ENCODE measurements around the gene TECPR1. TPM values are rescaled to one million over a fixed set of nuclear protein-coding genes. Genes with fewer than 3 reads are reported as not detected.

The TECPR1 gene
- polyA plus RNA-seq, 3 donors from 2014 or later, result 5.2 to 12.3 (median 6.7) TPM

DNA sequence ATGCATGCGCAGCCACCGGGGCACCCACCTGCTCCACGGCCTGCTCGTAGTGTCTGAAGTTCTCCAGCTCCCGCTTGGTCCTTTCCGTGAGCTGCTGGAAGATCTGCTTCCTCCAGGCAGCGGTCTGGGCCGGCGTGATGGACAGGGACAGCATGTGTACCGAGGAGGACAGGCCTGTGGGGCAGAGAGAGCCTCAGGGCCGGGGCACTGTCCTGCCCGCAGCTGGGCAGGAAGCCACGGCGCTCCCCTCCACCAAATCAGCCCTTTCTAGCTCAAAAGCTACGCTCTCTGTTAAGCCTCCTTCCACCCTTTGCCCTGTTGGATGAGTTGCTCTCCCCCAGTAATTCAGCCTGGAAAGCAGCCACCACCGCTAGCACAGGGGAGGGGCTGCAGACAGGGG, 19.2 kb downstream of the TECPR1 start:
- peaks cover 0 to 2% (median 0%) of the 10 kb centered on the region in 3 donors for H3K27me3 Mint-ChIP-seq (ENCODE audit: low read depth in 3 of 3)
- peaks cover 3 to 4% (median 4%) of the 10 kb centered on the region in 3 donors for H3K36me3 Mint-ChIP-seq
- no peak overlapping the region for H3K4me3 Mint-ChIP-seq
- H3K4me1 Mint-ChIP-seq, result no peaks in the 10 kb centered on the region
- H3K9me3 Mint-ChIP-seq, result no peaks in the 10 kb centered on the region
- no peak for DNase-seq
- no peak overlapping the region for H3K27ac Mint-ChIP-seq

DNA sequence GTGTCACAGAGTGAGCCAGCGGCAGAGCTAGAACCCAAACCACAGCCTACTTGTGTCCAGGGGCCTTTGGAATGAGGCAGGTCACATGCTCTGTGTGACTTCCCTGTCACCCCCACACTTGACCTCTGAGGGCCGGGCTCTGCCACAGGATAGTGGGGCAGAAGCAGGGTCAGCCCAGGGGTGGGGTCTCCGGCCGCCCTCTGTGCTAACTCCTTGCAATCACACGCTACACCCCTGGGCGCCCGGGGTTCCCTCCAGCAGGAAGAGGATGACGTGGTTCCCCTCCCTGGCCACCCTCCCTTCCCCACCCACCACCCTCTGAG, 19.8 kb downstream of the TECPR1 start:
- DNase-seq, result no peak
- Mint-ChIP-seq H3K27ac (no peak overlapping the region), H3K36me3 (peaks cover 4% of the 10 kb centered on the region in 3 donors), H3K9me3 (no peaks in the 10 kb centered on the region), H3K4me1 (no peaks in the 10 kb centered on the region), H3K27me3 (ENCODE audit: low read depth in 3 of 3) (peaks cover 0 to 2% (median 0%) of the 10 kb centered on the region in 3 donors), H3K4me3 (no peak overlapping the region)

DNA sequence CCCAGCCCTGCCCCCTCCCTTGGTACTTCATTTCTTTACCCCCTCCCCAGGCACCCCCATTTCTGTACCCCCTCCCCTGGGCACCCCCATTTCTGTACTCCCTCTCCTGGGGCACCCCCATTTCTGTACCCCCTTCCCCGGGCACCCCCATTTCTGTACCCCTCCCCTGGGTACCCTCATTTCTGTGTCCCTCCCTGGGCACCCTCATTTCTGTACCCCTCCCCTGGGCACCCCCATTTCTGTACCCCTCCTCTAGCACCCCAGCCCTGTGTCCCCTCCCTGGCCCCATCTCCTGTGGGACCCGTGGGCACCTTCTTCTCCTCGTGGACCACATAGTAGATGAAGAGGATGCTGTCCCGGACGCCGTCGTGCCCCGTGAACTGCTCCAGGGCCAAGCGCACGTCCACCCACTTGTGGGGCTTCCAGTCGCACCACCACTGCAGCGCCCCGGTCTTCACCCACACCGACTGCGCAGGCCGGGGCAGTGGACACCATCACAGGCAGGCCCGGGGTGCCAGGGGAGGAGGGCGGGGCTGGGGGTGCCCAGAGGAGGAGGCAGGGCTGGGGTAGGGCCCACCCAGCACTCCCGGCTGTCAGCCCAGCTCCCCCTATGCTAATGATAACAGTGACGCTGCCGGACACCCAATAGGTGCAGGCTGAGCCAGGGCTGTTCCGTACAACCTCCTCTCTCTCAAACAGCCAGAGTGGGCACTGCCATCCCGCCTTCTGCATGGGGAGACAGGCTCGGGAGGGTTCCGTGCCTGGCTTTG, 20.4 kb downstream of the TECPR1 start:
- H3K27ac Mint-ChIP-seq, result no peak overlapping the region
- H3K36me3 Mint-ChIP-seq, result peaks cover 4% of the 10 kb centered on the region in 3 donors
- no peaks in the 10 kb centered on the region for H3K9me3 Mint-ChIP-seq
- H3K4me3 Mint-ChIP-seq, result no peak overlapping the region
- H3K27me3 Mint-ChIP-seq (ENCODE audit: low read depth in 3 of 3), result peaks cover 0 to under 1% (median 0%) of the 10 kb centered on the region in 3 donors
- no peaks in the 10 kb centered on the region for H3K4me1 Mint-ChIP-seq
- no peak for DNase-seq

DNA sequence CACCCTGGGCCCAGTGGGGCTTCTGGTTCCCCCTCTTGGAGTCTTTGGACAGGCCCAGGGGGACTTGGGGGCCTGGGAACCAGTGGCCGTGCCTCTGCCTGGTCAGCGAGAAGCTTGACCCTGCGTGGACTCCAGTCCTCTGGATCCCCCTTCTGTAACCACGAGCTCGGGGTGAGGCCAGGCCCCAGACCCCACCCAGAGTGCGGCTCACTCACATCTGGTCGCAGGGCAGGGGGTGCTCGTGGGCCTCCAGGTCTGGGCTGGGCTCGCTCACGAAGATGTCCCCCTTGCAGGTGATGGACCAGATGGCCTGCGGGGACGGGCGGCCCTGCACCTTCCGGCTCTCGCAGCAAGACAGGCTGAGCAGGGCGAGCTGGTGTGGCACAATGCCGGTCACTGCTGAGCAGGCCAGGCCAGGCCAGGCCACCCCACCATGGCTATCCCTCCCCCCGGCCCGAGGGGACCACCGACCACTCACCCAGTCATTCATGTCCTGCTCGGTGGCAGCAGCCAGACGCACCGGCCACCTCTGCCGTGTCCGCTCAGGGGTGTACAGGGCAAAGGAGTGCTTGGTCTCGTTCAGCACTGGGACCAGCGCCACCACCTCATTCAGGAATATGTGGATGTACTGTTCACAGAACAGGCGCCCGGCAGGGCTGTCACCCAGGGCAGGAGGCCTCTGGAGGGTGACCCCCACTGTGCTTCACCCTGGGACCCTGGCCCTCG, 21.1 kb downstream of the TECPR1 start:
- Mint-ChIP-seq H3K27ac (no peak overlapping the region), H3K36me3 (peaks cover 4 to 10% (median 8%) of the 10 kb centered on the region in 3 donors), H3K27me3 (ENCODE audit: low read depth in 3 of 3) (peaks cover 0 to 3% (median 0%) of the 10 kb centered on the region in 3 donors), H3K9me3 (no peaks in the 10 kb centered on the region), H3K4me1 (no peaks in the 10 kb centered on the region), H3K4me3 (no peak overlapping the region)
- no peak for DNase-seq

DNA sequence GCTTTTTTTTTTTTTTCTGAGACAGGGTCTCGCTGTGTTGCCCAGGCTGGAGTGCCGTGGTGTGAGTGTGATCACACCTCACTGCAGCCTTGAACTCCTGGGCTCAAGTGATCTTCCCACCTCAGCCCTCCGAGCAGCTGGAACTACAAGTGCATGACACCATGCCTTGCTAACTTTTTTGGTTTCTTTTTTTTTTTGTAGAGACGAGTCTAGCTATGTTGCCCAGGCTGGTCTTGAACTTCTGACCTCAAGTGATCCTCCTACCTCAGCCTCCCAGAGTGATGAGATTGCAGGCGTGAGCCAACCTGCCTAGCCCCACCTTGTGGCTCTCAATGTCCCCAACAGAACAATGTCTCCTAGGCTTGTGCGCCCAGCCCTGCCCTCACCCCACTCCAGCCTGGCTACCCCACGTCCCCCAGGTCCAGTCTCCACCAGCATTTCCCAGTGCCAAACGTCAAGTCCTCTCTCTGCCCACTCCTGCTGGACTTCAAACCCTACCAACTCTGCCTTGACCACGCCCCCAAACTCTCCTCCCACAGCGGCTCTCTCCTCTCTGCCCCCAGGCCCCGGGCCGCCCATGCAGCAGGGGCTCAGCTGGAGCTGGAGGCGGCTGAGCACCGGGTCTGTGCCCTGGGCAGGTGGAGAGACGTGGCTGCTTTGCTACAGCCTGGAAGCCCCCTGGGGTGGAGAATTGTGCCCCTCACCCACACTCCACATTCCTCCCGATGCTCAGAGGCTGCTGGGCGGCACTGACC, 21.9 kb downstream of the TECPR1 start:
- no peaks in the 10 kb centered on the region for H3K9me3 Mint-ChIP-seq
- DNase-seq, result no peak
- H3K27me3 Mint-ChIP-seq (ENCODE audit: low read depth in 3 of 3), result peaks cover 0 to 3% (median 0%) of the 10 kb centered on the region in 3 donors
- H3K36me3 Mint-ChIP-seq, result peaks cover 4 to 11% (median 8%) of the 10 kb centered on the region in 3 donors
- no peaks in the 10 kb centered on the region for H3K4me1 Mint-ChIP-seq
- no peak overlapping the region for H3K4me3 Mint-ChIP-seq
- H3K27ac Mint-ChIP-seq, result no peak overlapping the region

DNA sequence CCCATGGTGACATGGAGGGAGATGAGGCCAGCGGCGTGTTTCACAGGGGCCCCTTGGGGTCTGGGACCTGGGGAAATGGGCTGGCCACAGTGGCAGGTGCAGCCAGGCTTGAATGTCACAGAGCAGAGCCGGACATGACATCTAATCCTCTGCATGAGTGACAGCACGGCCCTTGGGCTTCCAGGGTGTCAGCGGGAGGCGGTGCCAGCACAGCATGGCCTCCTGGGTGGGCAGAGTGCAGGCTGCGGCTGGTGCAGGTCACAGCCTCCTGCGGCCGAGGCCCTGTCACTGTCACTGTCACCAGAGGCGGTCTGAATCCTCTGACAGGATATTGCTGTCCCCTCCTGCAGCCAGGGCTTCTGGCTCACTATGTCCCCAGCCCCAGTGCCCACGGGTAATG, 22.6 kb downstream of the TECPR1 start:
- no peaks in the 10 kb centered on the region for H3K4me1 Mint-ChIP-seq
- peaks cover 0 to 11% (median 4%) of the 10 kb centered on the region in 3 donors for H3K36me3 Mint-ChIP-seq
- no peaks in the 10 kb centered on the region for H3K9me3 Mint-ChIP-seq
- DNase-seq, result no peak
- H3K27me3 Mint-ChIP-seq (ENCODE audit: low read depth in 3 of 3), result peaks cover 0 to 3% (median 0%) of the 10 kb centered on the region in 3 donors
- no peak overlapping the region for H3K27ac Mint-ChIP-seq
- no peak overlapping the region for H3K4me3 Mint-ChIP-seq

DNA sequence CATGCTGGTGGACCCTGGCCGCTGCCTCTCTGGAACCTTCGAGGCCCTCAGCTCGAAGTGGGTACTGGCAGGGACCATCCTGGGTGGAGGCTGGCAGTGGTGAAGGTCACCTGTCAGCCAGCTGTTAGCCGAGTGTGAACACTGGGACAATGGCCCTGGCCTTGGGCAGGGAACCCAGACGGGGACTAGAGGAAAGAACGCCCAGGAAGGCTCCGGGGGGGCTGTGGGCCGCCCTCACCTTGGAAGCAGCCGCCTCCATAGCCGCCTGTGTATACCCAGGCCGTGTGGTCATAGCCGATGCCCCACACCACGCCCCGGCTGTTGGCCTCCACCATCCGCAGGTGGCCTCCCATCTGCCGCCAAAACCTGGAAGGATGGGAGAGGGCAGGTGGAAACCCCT, 23.2 kb downstream of the TECPR1 start:
- DNase-seq, result no peak
- peaks cover 0 to 11% (median 4%) of the 10 kb centered on the region in 3 donors for H3K36me3 Mint-ChIP-seq
- H3K4me3 Mint-ChIP-seq, result no peak overlapping the region
- no peak overlapping the region for H3K27ac Mint-ChIP-seq
- H3K4me1 Mint-ChIP-seq, result no peaks in the 10 kb centered on the region
- no peaks in the 10 kb centered on the region for H3K9me3 Mint-ChIP-seq
- H3K27me3 Mint-ChIP-seq (ENCODE audit: low read depth in 3 of 3), result peaks cover 0 to 3% (median 0%) of the 10 kb centered on the region in 3 donors

DNA sequence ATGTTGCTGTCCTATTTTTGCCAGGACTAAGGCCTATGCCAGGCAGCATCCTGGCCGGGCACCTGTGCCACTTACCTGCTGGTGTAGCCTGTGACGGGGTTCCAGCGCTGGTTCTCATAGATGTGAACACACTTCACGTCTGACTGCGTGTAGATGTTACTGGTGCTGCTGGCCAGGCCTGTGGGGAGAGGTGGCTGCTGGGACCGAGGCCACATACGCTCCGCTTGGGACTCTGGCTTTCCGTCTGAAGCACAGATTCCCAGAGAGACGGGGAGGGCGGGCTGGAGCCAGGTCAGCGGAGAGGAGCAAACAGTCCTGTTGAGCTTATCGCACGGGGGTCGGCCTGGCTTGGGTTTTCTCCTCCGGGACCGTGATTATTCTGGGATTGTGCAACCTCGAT, 24.1 kb downstream of the TECPR1 start:
- H3K9me3 Mint-ChIP-seq, result no peaks in the 10 kb centered on the region
- H3K4me1 Mint-ChIP-seq, result no peaks in the 10 kb centered on the region
- peaks cover 0 to 11% (median 4%) of the 10 kb centered on the region in 3 donors for H3K36me3 Mint-ChIP-seq
- H3K4me3 Mint-ChIP-seq, result no peak overlapping the region
- DNase-seq, result no peak
- H3K27ac Mint-ChIP-seq, result peak overlapping the region in 1 of 6 donors; percentile 53
- H3K27me3 Mint-ChIP-seq (ENCODE audit: low read depth in 3 of 3), result peaks cover 0 to 3% (median 0%) of the 10 kb centered on the region in 3 donors

DNA sequence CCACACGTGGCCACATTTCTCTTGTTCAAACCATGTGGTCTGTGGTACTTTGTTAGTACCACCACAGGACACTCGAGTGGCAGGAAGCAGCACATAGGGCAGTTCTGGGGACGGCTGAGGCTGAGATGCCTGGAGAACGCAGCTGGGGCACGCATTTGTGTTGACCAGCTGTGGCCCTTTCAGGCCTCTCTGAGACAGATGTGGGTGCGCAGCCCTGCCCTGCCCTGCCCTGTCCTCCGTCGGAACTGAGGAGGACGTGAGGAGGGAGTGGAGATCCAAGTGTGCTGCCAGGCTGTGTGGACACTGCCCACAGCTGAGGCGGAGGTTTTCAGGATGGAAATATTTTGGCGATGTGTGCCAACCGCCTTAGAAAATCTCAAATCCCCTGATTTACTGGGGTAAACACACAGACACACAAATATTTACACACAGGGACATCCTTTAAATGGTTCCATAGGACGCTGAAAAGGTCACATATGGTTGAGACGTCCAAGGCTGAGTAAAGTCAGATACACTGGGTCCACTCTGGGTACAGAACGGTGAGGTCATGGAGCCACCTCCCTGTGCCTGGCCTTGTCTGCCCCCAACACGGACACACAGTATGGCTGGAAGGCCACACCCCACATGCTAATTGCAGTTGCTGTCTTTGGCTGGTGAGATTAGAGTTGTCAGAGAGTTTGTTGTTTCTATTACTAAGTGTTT, 26.0 kb downstream of the TECPR1 start:
- no peaks in the 10 kb centered on the region for H3K9me3 Mint-ChIP-seq
- H3K36me3 Mint-ChIP-seq, result peaks cover 0 to 11% (median 4%) of the 10 kb centered on the region in 3 donors
- no peak overlapping the region for H3K4me3 Mint-ChIP-seq
- no peak for DNase-seq
- H3K27me3 Mint-ChIP-seq (ENCODE audit: low read depth in 3 of 3), result peaks cover 0 to 3% (median 0%) of the 10 kb centered on the region in 3 donors
- no peak overlapping the region for H3K27ac Mint-ChIP-seq
- no peaks in the 10 kb centered on the region for H3K4me1 Mint-ChIP-seq

DNA sequence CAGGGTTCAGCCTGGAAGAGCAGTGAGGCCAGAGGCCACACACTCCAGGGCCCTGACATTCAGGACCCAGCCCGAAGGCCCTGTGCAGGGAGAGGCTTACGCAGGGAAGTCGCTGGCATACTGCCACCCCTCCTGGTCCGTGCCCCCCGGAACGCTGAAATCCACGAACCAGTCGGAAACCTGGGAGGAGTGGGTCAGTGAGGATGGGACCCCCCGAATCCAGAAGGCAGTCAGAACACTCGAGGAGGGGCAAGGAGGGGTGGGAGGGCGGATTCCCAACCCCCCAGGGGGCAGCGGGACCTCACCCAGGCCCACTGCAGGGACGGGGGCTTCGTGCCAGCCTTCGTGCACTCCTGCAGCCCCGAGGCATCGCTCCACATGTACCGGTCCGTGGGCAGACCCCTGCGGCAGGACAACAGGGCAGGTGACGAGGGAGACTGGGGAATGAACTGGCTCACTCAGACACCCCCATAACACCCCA, 27.3 kb downstream of the TECPR1 start:
- no peaks in the 10 kb centered on the region for H3K9me3 Mint-ChIP-seq
- no peak overlapping the region for H3K27ac Mint-ChIP-seq
- H3K4me3 Mint-ChIP-seq, result no peak overlapping the region
- peaks cover 0 to 3% (median 0%) of the 10 kb centered on the region in 3 donors for H3K27me3 Mint-ChIP-seq (ENCODE audit: low read depth in 3 of 3)
- DNase-seq, result no peak
- no peaks in the 10 kb centered on the region for H3K4me1 Mint-ChIP-seq
- H3K36me3 Mint-ChIP-seq, result peaks cover 0 to 11% (median 4%) of the 10 kb centered on the region in 3 donors

DNA sequence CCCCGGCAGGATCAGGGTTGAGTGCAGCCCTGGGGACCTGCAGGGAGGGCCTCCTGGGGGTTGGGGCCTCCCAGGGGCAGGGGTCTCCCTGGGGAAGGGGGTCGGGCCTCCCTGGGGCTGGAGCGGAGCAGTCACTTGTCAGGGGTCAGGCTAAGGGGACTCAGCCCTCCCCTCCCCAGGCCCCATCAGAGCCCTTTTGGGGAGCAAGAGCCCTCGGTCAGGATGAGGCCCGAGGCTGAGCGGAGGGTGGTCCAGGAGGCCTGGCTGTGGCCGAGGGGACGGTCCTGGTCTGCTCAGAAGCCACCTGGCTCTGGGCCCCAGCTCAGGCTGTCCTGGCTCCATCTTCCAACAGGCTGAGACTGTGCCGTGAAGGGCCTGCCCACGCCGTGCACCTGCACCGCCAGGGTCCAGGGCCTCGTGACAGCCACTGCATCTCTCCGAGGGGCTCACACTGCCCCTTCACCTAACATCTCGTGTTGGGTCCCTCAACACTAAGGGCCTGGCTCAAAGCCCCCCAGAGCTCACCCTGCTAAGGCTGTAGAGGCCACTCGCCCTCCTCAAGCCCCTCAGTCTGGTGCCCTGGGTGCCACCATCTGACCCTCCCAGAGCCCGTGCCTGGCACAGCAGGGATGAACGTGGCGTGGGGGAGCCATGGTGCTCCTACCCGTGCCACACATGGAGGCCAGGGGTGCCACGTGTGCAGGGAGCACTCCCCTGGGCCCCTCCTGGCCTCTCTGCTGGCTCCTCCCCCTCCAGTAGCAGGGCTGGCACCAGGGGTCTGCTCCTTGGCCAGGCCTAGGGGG, 27.9 kb downstream of the TECPR1 start:
- Mint-ChIP-seq H3K4me3 (no peak overlapping the region), H3K27ac (no peak overlapping the region), H3K4me1 (no peaks in the 10 kb centered on the region), H3K36me3 (peaks cover 0 to 15% (median 6%) of the 10 kb centered on the region in 3 donors), H3K9me3 (no peaks in the 10 kb centered on the region), H3K27me3 (ENCODE audit: low read depth in 3 of 3) (peaks cover 0 to 3% (median 0%) of the 10 kb centered on the region in 3 donors)
- no peak for DNase-seq

DNA sequence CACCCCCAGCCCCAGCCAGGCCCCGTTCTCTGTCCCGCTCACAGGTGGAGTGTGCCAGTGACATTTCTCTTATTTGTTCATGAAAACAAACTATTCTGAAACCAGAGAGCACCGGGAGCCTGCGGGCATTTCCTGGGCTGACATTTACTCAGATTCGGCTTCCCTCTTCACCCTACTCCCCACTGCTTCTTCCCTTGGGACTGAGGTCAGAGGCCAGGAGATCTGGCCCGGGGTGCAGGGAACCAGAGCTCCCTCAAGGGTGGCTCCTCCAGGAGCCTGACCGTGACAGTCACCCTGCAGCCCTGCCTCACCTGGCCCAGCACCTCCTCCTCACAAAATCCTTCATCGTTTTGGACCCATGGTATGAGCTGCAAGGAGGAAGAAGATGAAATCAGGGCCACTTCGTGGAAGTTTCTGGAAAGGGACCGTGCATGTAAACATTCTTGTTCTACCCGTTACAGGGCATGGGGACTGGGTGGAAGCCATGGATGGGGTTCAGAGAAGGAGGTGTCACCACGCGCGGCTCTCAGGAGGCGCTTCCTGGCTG, 28.6 kb downstream of the TECPR1 start:
- Mint-ChIP-seq H3K27ac (no peak overlapping the region), H3K4me3 (no peak overlapping the region)

More for the DNA sequence above, 28.6 kb downstream of the TECPR1 start:
- peaks cover 0 to under 1% of the 10 kb centered on the region in 2 donors for H3K4me1 Mint-ChIP-seq
- H3K27me3 Mint-ChIP-seq (ENCODE audit: low read depth in 3 of 3), result peaks cover 0 to 3% (median 0%) of the 10 kb centered on the region in 3 donors
- no peaks in the 10 kb centered on the region for H3K9me3 Mint-ChIP-seq
- peaks cover 0 to 18% (median 11%) of the 10 kb centered on the region in 3 donors for H3K36me3 Mint-ChIP-seq
- no peak for DNase-seq
